Inflammatory macrophage treated with lipopolysaccharide for 1 hour (primary cell): ENCODE results near the gene HHIPL2.
"Not testable (repeated sequence)": the region's sequence is repeated elsewhere in the genome, so short reads cannot be mapped to it uniquely, and the experiment has no call there.

Source experiments
- DNase-seq, 2 donors: peaks; one replicate each; pipeline ENCODE4 v3.0.0-alpha.2; 2020 to 2022

The HHIPL2 gene

GRCh38 chr1:222539951-222540597 is 7.8 kb downstream of the HHIPL2 start:
- no peak for DNase-seq

GRCh38 chr1:222535455-222535854 is 12.4 kb downstream of the HHIPL2 start:
- no peak for DNase-seq

GRCh38 chr1:222530852-222531251 is 17.1 kb downstream of the HHIPL2 start:
- DNase-seq, result no peak

GRCh38 chr1:222529916-222530315 is 18.0 kb downstream of the HHIPL2 start:
- no peak for DNase-seq

GRCh38 chr1:222529181-222529580 is 18.7 kb downstream of the HHIPL2 start:
- DNase-seq, result no peak

GRCh38 chr1:222525951-222526350 is 22.0 kb downstream of the HHIPL2 start:
- no peak for DNase-seq

GRCh38 chr1:222523852-222524251 is 24.1 kb downstream of the HHIPL2 start:
- no peak for DNase-seq

GRCh38 chr1:222522105-222522915 is 25.6 kb downstream of the HHIPL2 start:
- DNase-seq, result no peak

- peak; percentile 1 to 3 for DNase-seq
These were observed 26.4 kb downstream of the HHIPL2 start for GRCh38 chr1:222521299-222522104.

- DNase-seq, result not testable (repeated sequence)
These were observed 58.4 kb downstream of the HHIPL2 start for GRCh38 chr1:222489496-222489895.

GRCh38 chr1:222487774-222488173 is 60.1 kb downstream of the HHIPL2 start:
- DNase-seq, result not testable (repeated sequence)

GRCh38 chr1:222484005-222484404 is 63.9 kb downstream of the HHIPL2 start:
- DNase-seq, result not testable (repeated sequence)

GRCh38 chr1:222479567-222479966 is 68.3 kb downstream of the HHIPL2 start:
- not testable (repeated sequence) for DNase-seq

GRCh38 chr1:222476436-222476835 is 71.5 kb downstream of the HHIPL2 start:
- not testable (repeated sequence) for DNase-seq

- not testable (repeated sequence) for DNase-seq
These were observed 74.2 kb downstream of the HHIPL2 start for GRCh38 chr1:222473717-222474116.

- not testable (repeated sequence) for DNase-seq
These were observed 74.9 kb downstream of the HHIPL2 start for GRCh38 chr1:222472776-222473540.
